ENCODE measurements around the gene CDRT15. TPM values are rescaled to one million over a fixed set of nuclear protein-coding genes. Genes with fewer than 3 reads are reported as not detected.

The CDRT15 gene
- total RNA-seq, 1 experiment from 2014 or later: not detected

DNA sequence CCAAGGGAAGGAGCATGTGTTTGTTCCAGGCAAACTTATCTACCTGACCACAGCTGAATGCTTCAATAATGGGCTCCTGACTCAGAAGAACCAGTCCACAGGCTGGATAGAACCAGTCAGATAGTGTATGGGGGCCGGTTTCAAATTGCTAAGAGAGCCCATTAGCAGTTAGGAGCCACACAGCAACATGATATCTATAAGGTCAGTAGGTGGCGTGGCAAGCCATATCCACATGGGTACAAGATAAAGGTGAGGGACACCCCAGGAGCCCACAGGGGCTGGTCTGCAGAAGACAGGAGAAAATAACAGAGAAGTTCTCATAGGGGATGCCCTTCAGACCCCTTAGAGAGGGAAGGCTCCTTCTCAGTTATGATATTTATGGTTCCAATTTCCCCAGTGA lies 31.6 kb upstream of the CDRT15 start:
- ChIA-PET POLR2A (no interaction called here), CTCF (interaction anchor here (1.3 to 1.4 kb wide), 2 partner anchors 15 to 33 kb away, joined by 3 to 4 read pairs; partner anchors contain the start of gene HS3ST3B1)
- Mint-ChIP-seq H3K27ac (no peak overlapping the region), H3K4me1 (no peaks in the 10 kb centered on the region), H3K9me3 (peaks cover 6% of the 10 kb centered on the region), H3K27me3 (ENCODE audit: low read depth) (no peaks in the 10 kb centered on the region), H3K36me3 (no peaks in the 10 kb centered on the region), H3K4me3 (no peak overlapping the region)
- ATAC-seq (peak; percentile 67), DNase-seq (ENCODE audit: low spot score) (no peak)
- TF ChIP-seq, protein P1, sequence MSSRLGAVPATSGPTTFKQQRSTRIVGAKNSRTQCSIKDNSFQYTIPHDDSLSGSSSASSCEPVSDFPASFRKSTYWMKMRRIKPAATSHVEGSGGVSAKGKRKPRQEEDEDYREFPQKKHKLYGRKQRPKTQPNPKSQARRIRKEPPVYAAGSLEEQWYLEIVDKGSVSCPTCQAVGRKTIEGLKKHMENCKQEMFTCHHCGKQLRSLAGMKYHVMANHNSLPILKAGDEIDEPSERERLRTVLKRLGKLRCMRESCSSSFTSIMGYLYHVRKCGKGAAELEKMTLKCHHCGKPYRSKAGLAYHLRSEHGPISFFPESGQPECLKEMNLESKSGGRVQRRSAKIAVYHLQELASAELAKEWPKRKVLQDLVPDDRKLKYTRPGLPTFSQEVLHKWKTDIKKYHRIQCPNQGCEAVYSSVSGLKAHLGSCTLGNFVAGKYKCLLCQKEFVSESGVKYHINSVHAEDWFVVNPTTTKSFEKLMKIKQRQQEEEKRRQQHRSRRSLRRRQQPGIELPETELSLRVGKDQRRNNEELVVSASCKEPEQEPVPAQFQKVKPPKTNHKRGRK (CRISPR knock-in tag; IDR thresholded peaks at IDR 0.05; ENCODE audit: borderline replicate concordance): no peak
- TF ChIP-seq TEAD4 (CRISPR knock-in tag; IDR thresholded peaks at IDR 0.05) (no peak), JUN (CRISPR knock-in tag; IDR thresholded peaks at IDR 0.05) (no peak), ZNF263 (CRISPR knock-in tag; IDR thresholded peaks at IDR 0.05; ENCODE audit: low read depth) (no peak), ESRRA (CRISPR knock-in tag; IDR thresholded peaks at IDR 0.05; ENCODE audit: borderline replicate concordance) (no peak), NR1H2 (CRISPR knock-in tag; IDR thresholded peaks at IDR 0.05) (no peak), ZNF219 (CRISPR knock-in tag; IDR thresholded peaks at IDR 0.05; ENCODE audit: borderline replicate concordance) (no peak), ZNF232 (CRISPR knock-in tag; IDR thresholded peaks at IDR 0.05) (no peak), CBFB (CRISPR knock-in tag; IDR thresholded peaks at IDR 0.05; ENCODE audit: low read depth) (no peak), ZNF396 (CRISPR knock-in tag; IDR thresholded peaks at IDR 0.05; ENCODE audit: borderline replicate concordance) (no peak), KAT7 (CRISPR knock-in tag; IDR thresholded peaks at IDR 0.05; ENCODE audit: borderline replicate concordance) (no peak), TP53 (CRISPR knock-in tag; IDR thresholded peaks at IDR 0.05) (no peak)
- TF ChIP-seq, protein P2, sequence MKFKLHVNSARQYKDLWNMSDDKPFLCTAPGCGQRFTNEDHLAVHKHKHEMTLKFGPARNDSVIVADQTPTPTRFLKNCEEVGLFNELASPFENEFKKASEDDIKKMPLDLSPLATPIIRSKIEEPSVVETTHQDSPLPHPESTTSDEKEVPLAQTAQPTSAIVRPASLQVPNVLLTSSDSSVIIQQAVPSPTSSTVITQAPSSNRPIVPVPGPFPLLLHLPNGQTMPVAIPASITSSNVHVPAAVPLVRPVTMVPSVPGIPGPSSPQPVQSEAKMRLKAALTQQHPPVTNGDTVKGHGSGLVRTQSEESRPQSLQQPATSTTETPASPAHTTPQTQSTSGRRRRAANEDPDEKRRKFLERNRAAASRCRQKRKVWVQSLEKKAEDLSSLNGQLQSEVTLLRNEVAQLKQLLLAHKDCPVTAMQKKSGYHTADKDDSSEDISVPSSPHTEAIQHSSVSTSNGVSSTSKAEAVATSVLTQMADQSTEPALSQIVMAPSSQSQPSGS (CRISPR knock-in tag; IDR thresholded peaks at IDR 0.05; ENCODE audit: borderline replicate concordance, low read depth): no peak
- TF ChIP-seq, protein P3, sequence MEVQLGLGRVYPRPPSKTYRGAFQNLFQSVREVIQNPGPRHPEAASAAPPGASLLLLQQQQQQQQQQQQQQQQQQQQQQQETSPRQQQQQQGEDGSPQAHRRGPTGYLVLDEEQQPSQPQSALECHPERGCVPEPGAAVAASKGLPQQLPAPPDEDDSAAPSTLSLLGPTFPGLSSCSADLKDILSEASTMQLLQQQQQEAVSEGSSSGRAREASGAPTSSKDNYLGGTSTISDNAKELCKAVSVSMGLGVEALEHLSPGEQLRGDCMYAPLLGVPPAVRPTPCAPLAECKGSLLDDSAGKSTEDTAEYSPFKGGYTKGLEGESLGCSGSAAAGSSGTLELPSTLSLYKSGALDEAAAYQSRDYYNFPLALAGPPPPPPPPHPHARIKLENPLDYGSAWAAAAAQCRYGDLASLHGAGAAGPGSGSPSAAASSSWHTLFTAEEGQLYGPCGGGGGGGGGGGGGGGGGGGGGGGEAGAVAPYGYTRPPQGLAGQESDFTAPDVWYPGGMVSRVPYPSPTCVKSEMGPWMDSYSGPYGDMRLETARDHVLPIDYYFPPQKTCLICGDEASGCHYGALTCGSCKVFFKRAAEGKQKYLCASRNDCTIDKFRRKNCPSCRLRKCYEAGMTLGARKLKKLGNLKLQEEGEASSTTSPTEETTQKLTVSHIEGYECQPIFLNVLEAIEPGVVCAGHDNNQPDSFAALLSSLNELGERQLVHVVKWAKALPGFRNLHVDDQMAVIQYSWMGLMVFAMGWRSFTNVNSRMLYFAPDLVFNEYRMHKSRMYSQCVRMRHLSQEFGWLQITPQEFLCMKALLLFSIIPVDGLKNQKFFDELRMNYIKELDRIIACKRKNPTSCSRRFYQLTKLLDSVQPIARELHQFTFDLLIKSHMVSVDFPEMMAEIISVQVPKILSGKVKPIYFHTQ (CRISPR knock-in tag; IDR thresholded peaks at IDR 0.05): no peak
- TF ChIP-seq, protein P4, sequence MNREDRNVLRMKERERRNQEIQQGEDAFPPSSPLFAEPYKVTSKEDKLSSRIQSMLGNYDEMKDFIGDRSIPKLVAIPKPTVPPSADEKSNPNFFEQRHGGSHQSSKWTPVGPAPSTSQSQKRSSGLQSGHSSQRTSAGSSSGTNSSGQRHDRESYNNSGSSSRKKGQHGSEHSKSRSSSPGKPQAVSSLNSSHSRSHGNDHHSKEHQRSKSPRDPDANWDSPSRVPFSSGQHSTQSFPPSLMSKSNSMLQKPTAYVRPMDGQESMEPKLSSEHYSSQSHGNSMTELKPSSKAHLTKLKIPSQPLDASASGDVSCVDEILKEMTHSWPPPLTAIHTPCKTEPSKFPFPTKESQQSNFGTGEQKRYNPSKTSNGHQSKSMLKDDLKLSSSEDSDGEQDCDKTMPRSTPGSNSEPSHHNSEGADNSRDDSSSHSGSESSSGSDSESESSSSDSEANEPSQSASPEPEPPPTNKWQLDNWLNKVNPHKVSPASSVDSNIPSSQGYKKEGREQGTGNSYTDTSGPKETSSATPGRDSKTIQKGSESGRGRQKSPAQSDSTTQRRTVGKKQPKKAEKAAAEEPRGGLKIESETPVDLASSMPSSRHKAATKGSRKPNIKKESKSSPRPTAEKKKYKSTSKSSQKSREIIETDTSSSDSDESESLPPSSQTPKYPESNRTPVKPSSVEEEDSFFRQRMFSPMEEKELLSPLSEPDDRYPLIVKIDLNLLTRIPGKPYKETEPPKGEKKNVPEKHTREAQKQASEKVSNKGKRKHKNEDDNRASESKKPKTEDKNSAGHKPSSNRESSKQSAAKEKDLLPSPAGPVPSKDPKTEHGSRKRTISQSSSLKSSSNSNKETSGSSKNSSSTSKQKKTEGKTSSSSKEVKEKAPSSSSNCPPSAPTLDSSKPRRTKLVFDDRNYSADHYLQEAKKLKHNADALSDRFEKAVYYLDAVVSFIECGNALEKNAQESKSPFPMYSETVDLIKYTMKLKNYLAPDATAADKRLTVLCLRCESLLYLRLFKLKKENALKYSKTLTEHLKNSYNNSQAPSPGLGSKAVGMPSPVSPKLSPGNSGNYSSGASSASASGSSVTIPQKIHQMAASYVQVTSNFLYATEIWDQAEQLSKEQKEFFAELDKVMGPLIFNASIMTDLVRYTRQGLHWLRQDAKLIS (CRISPR knock-in tag; IDR thresholded peaks at IDR 0.05; ENCODE audit: borderline replicate concordance): no peak
- TF ChIP-seq, protein P5, sequence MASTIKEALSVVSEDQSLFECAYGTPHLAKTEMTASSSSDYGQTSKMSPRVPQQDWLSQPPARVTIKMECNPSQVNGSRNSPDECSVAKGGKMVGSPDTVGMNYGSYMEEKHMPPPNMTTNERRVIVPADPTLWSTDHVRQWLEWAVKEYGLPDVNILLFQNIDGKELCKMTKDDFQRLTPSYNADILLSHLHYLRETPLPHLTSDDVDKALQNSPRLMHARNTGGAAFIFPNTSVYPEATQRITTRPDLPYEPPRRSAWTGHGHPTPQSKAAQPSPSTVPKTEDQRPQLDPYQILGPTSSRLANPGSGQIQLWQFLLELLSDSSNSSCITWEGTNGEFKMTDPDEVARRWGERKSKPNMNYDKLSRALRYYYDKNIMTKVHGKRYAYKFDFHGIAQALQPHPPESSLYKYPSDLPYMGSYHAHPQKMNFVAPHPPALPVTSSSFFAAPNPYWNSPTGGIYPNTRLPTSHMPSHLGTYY (CRISPR knock-in tag; IDR thresholded peaks at IDR 0.05): no peak
- TF ChIP-seq, protein P6, sequence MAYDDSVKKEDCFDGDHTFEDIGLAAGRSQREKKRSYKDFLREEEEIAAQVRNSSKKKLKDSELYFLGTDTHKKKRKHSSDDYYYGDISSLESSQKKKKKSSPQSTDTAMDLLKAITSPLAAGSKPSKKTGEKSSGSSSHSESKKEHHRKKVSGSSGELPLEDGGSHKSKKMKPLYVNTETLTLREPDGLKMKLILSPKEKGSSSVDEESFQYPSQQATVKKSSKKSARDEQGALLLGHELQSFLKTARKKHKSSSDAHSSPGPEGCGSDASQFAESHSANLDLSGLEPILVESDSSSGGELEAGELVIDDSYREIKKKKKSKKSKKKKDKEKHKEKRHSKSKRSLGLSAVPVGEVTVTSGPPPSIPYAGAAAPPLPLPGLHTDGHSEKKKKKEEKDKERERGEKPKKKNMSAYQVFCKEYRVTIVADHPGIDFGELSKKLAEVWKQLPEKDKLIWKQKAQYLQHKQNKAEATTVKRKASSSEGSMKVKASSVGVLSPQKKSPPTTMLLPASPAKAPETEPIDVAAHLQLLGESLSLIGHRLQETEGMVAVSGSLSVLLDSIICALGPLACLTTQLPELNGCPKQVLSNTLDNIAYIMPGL (CRISPR knock-in tag; IDR thresholded peaks at IDR 0.05): no peak
- TF ChIP-seq, protein P7, sequence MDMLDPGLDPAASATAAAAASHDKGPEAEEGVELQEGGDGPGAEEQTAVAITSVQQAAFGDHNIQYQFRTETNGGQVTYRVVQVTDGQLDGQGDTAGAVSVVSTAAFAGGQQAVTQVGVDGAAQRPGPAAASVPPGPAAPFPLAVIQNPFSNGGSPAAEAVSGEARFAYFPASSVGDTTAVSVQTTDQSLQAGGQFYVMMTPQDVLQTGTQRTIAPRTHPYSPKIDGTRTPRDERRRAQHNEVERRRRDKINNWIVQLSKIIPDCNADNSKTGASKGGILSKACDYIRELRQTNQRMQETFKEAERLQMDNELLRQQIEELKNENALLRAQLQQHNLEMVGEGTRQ (CRISPR knock-in tag; IDR thresholded peaks at IDR 0.05): no peak
- TF ChIP-seq, protein P8, sequence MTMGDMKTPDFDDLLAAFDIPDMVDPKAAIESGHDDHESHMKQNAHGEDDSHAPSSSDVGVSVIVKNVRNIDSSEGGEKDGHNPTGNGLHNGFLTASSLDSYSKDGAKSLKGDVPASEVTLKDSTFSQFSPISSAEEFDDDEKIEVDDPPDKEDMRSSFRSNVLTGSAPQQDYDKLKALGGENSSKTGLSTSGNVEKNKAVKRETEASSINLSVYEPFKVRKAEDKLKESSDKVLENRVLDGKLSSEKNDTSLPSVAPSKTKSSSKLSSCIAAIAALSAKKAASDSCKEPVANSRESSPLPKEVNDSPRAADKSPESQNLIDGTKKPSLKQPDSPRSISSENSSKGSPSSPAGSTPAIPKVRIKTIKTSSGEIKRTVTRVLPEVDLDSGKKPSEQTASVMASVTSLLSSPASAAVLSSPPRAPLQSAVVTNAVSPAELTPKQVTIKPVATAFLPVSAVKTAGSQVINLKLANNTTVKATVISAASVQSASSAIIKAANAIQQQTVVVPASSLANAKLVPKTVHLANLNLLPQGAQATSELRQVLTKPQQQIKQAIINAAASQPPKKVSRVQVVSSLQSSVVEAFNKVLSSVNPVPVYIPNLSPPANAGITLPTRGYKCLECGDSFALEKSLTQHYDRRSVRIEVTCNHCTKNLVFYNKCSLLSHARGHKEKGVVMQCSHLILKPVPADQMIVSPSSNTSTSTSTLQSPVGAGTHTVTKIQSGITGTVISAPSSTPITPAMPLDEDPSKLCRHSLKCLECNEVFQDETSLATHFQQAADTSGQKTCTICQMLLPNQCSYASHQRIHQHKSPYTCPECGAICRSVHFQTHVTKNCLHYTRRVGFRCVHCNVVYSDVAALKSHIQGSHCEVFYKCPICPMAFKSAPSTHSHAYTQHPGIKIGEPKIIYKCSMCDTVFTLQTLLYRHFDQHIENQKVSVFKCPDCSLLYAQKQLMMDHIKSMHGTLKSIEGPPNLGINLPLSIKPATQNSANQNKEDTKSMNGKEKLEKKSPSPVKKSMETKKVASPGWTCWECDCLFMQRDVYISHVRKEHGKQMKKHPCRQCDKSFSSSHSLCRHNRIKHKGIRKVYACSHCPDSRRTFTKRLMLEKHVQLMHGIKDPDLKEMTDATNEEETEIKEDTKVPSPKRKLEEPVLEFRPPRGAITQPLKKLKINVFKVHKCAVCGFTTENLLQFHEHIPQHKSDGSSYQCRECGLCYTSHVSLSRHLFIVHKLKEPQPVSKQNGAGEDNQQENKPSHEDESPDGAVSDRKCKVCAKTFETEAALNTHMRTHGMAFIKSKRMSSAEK (CRISPR knock-in tag; IDR thresholded peaks at IDR 0.05; ENCODE audit: borderline replicate concordance): no peak

Measured in WTC11 (cell line).